Lower leg skin (tissue), 4 donors: ENCODE data around the gene CSF1R. TPM values are rescaled to one million over a fixed set of nuclear protein-coding genes. Genes with fewer than 3 reads are reported as not detected.

Experiments used
- DNase-seq, 2 donors: peaks; one replicate each; pipeline ENCODE4 v3.0.0-alpha.2; 2019; ENCODE audit warnings: low spot score in 2 of 2
- H3K4me3 ChIP-seq: fragments of 200-600 bp; sonication (generic); 2 replicates; pipeline ENCODE4 v1.5.1; 2017; ENCODE audit warnings: mild to moderate bottlenecking, low read depth; ENCODE audit not compliant: poor library complexity, severe bottlenecking
- CTCF ChIP-seq, 3 donors: fragments of 450-650 bp; IDR thresholded peaks; one replicate each; pipeline ENCODE4 v1.5.1; 2016; ENCODE audit warnings: antibody characterized with exemption in 3 of 3, mild to moderate bottlenecking in 3 of 3, moderate library complexity in 2 of 3
- POLR2A ChIP-seq, 2 donors: fragments of 450-650 bp; IDR thresholded peaks; one replicate each; pipeline ENCODE4 v1.6.1; 2016 to 2017; ENCODE audit warnings: antibody characterized with exemption in 2 of 2, mild to moderate bottlenecking in 1 of 2, moderate library complexity in 1 of 2
- WGBS, 2 donors: methylation state at CpG; one replicate each; pipeline ENCODE4 v1.1.5; 2018; 5-methylcytosine and 5-hydroxymethylcytosine counted together
- intact Hi-C: fragments of 100-400 bp; cut with DNase I; formaldehyde crosslinking; loops from one replicate; pipeline ENCODE4 v1.15.0; 2023; ENCODE audit warnings: low total_unique reads
- total RNA-seq, 4 donors: library from RNA; depleted of rRNA; stranded (reverse); fragments of >200 nt; gene quantifications; one replicate each; pipeline ENCODE4 v1.1.0, GENCODE V29; 2016

The CSF1R gene
- total RNA-seq, 4 donors from 2014 or later = 17.9 to 27.3 (median 23.9) TPM

- TF ChIP-seq CTCF (IDR thresholded peaks at IDR 0.05) = no peak
- TF ChIP-seq POLR2A (IDR thresholded peaks at IDR 0.05) = no peak
- no peak overlapping the region for H3K4me3 ChIP-seq
- intact Hi-C loops = no loop called here
- DNase-seq = no peak
Observed at GRCh38 chr5:150016537-150016936, 69.8 kb downstream of the CSF1R start.

DNA sequence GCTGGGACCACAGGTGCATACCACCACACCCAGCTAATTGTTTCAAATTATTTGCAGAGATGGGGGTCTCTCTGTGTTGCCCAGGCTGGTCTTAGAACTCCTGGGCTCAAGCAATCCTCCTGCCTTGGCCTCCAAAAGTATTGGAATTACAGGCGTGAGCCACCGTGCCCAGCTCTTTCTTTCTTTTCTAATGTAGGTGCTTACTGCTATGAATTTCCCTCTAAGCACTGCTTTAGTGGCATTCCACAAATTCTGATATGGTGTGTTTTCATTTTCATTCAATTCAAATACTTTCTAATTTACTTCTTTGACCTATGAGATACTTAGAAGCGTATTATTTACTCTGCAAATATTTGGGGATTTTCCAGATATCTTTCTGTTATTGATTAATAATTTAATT lies 70.9 kb downstream of the CSF1R start:
- TF ChIP-seq POLR2A (IDR thresholded peaks at IDR 0.05) (no peak), CTCF (IDR thresholded peaks at IDR 0.05) (no peak)
- no peak for DNase-seq
- intact Hi-C loops = no loop called here
- H3K4me3 ChIP-seq = no peak overlapping the region
- WGBS, 2 donors = 100% methylated on average over 3 of the region's 3 CpGs

DNA sequence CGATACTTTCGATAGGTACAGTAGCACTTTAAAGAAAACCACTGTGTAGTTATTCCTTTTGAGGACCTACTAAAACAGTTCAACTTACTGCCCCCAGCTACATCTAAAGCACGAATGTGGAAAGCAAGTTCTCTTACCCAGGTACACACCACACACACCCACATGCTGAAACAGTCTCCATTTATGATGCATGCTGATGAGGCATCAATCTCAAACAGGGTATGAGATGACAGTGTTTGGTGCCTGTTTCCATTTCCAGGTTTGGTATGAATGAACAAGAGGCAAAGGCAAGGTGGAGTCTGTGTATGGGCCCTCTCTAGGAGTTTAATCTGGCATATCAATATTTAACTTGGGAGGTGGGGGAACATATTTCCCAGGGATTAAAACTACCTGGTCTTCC lies 71.9 kb downstream of the CSF1R start:
- intact Hi-C loops = no loop called here
- H3K4me3 ChIP-seq = no peak overlapping the region
- no peak for TF ChIP-seq POLR2A (IDR thresholded peaks at IDR 0.05)
- no peak for TF ChIP-seq CTCF (IDR thresholded peaks at IDR 0.05)
- 96 to 97% methylated on average over 3 of the region's 3 CpGs for WGBS, 2 donors
- DNase-seq = no peak

- H3K4me3 ChIP-seq = no peak overlapping the region
- intact Hi-C loops = no loop called here
- no peak for DNase-seq
- 93 to 99% methylated on average over 4 of the region's 4 CpGs for WGBS, 2 donors
- TF ChIP-seq POLR2A (IDR thresholded peaks at IDR 0.05) (no peak), CTCF (IDR thresholded peaks at IDR 0.05) (no peak)
Observed at GRCh38 chr5:150013931-150014330, 72.4 kb downstream of the CSF1R start.

DNA sequence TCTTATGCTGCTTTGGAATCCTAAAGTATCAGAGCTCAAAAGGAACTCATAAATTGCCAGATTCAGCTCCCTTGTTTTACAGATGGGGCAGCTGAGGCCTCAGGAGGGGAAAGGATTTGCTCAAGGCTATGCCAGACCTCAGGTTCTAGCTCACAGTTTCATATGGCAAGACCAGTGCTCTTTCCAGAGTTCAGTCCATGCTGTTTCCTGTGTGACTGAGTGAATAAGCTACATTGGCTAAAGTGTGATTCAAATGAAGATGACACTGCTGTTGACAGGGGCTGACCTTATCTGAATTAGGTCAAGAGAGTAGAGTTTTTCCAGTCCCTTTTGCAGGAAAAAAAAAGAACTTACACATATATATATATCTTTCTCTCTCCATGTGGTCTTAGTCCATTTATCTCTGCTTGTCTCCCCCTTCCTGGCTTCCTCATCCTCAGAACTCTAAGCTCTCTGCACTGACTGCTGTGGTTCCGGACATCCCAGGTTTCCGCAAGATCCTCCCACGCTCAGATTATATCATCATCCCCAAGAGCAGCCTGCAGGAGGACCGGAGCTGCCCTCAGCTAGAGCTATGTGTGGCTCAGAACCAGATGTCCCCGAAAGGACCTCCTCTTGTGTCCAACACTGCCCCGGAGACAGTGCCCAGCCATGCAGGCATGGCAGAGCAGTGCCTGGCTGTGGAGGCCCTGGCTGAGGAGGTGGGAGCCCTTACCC lies 76.5 kb downstream of the CSF1R start:
- no peak overlapping the region for H3K4me3 ChIP-seq
- no peak for TF ChIP-seq POLR2A (IDR thresholded peaks at IDR 0.05)
- no peak for TF ChIP-seq CTCF (IDR thresholded peaks at IDR 0.05)
- 83 to 91% methylated on average over 6 of the region's 6 CpGs for WGBS, 2 donors
- intact Hi-C loops = no loop called here
- DNase-seq = no peak

- TF ChIP-seq POLR2A (IDR thresholded peaks at IDR 0.05) (no peak), CTCF (IDR thresholded peaks at IDR 0.05) (no peak)
- no peak overlapping the region for H3K4me3 ChIP-seq
- DNase-seq = no peak
- intact Hi-C loops = no loop called here
Observed at GRCh38 chr5:150007050-150007449, 79.3 kb downstream of the CSF1R start.
